NB4 (cell line): ENCODE results near the gene DIAPH3.

ENCODE experiments used
- CTCF ChIP-seq: IDR thresholded peaks from one replicate; pipeline ENCODE4 v1.5.1; 2012; ENCODE audit warnings: low read depth, low read length
- MAX ChIP-seq: IDR thresholded peaks from 2 replicates; pipeline ENCODE4 v1.6.1; 2011; ENCODE audit warnings: low read depth, low read length
- MYC ChIP-seq: IDR thresholded peaks from 2 replicates; pipeline ENCODE4 v1.6.1; 2011; ENCODE audit warnings: low read depth, low read length
- POLR2A ChIP-seq: IDR thresholded peaks from 2 replicates; pipeline ENCODE4 v1.6.1; 2011; ENCODE audit warnings: mild to moderate bottlenecking; ENCODE audit not compliant: insufficient read length; ENCODE audit errors: extremely low read depth

- TF ChIP-seq CTCF (no peak), POLR2A (no peak), MAX (no peak), MYC (no peak)
These were observed 151.2 kb downstream of the DIAPH3 start for GRCh38 chr13:60012488-60012887.
